ENCODE data around the gene EPC1. TPM values are rescaled to one million over a fixed set of nuclear protein-coding genes. Genes with fewer than 3 reads are reported as not detected.
A peak's percentile ranks its signal among the peaks of the same experiment; 100 is the strongest.
"Not testable (repeated sequence)": the region's sequence is repeated elsewhere in the genome, so short reads cannot be mapped to it uniquely, and the experiment has no call there.

The EPC1 gene
- total RNA-seq, 1 experiment from 2014 or later: 9.2 TPM

DNA sequence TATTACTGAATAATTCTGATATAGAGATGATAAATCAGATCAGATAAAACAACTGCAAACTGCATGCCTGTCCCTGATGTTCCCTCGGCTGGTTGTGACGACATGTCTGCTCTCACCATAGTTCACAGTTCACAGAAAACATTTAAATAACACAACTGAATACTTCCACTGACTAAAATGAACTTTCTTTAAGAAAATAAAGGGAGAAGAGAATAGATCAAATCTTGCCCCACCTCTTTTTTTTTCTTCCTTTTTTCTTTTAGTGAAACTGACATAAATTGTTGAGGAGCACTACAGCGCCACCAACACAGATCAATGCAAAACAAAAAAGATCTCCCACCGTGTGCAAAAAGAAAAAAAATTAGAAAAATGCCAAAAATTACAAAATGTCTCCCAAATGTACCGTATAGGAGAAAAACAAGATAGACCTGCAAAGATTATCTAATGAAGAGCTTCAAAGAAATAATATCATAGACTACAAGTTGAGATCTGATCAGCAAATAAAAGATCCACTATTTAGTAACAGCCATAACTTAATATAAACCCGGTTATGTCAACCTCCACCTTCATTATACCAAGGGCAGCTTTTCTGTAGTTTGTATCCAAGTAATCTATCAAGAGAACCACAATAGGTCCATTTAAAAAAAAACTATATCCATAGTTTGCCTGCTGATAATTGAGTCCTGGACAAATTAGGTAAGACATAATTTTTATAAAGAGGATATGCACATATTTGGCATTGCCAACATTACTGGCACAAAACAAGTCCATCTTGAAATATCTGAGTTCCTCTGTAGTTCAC is 30.7 kb upstream of the EPC1 start:
- Histone ChIP-seq H3K4me3 (ENCODE audit: insufficient read depth, low read depth, low read length) (peak overlapping the region; percentile 59), H3K27me3 (ENCODE audit: control insufficient read depth, insufficient read depth, low read length) (no peaks in the 10 kb centered on the region), H3K36me3 (replicated peaks; ENCODE audit: control insufficient read depth, insufficient read depth, low read length) (no peaks in the 10 kb centered on the region)
- no peak for DNase-seq

DNA sequence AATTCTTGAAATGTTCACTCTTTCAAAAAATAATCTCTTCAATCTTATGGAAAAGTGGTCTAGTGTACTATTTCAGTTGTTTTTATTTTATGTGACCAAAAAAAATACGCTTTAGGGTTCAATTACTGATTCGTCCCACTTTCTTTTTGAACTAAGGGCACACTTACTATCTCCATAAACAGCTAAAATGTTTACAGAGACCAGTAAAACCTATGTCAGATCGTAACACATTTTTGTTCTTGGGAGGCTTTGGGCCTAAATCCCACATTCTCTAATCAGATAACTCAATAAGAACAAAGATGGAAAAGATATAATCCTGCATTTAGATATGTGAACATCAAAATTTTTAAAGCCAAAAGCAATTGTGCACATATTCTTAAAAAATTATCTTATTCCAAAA is 29.8 kb upstream of the EPC1 start:
- H3K27me3 ChIP-seq (ENCODE audit: control insufficient read depth, insufficient read depth, low read length): no peaks in the 10 kb centered on the region
- no peak for DNase-seq
- no peaks in the 10 kb centered on the region for H3K36me3 ChIP-seq (replicated peaks; ENCODE audit: control insufficient read depth, insufficient read depth, low read length)
- peak overlapping the region; percentile 59 for H3K4me3 ChIP-seq (ENCODE audit: insufficient read depth, low read depth, low read length)

GRCh38 chr10:32376097-32376496 is 29.1 kb upstream of the EPC1 start:
- Histone ChIP-seq H3K36me3 (replicated peaks; ENCODE audit: control insufficient read depth, insufficient read depth, low read length) (no peaks in the 10 kb centered on the region), H3K4me3 (ENCODE audit: insufficient read depth, low read depth, low read length) (no peak overlapping the region), H3K27me3 (ENCODE audit: control insufficient read depth, insufficient read depth, low read length) (no peaks in the 10 kb centered on the region)
- DNase-seq: no peak

DNA sequence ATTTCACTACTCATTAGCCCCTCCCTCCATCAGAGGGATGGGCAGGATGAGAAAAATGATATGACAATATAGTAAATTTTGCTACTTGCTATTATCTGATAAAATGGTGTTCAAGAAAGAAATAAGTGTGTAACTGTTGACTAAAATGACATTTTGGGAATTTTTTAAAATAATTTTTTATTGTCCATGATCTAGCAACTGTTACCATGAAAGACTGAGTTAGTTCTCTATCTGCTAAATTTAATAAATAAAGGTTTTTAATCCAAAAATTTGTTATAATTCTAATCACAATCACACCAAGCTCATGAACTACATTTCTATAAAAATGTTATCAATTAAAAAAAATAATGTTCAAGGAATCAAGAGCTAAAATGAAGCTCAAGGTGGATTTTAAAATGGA is 28.7 kb upstream of the EPC1 start:
- Histone ChIP-seq H3K36me3 (replicated peaks; ENCODE audit: control insufficient read depth, insufficient read depth, low read length) (no peaks in the 10 kb centered on the region), H3K4me3 (ENCODE audit: insufficient read depth, low read depth, low read length) (no peak overlapping the region), H3K27me3 (ENCODE audit: control insufficient read depth, insufficient read depth, low read length) (no peaks in the 10 kb centered on the region)
- no peak for DNase-seq

DNA sequence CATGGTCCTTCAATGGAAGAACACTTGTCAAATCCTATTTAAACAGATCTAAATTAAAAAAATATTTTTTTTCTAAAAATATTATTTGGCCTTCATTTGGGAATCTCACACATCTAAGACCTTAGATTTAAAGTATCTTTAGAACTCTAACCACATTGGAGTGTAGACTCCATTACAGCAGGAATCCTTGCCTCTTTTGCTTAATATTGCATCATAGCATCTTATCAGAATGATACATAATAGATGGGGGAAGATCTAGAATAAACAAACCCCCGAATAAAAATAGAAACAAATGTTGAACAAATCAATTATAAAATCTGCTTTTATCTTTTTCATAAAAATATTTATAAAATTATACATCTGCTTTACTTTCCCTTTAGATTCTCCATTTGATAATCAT is 27.6 kb upstream of the EPC1 start:
- no peak for DNase-seq
- no peaks in the 10 kb centered on the region for H3K36me3 ChIP-seq (replicated peaks; ENCODE audit: control insufficient read depth, insufficient read depth, low read length)
- H3K27me3 ChIP-seq (ENCODE audit: control insufficient read depth, insufficient read depth, low read length): no peaks in the 10 kb centered on the region
- no peak overlapping the region for H3K4me3 ChIP-seq (ENCODE audit: insufficient read depth, low read depth, low read length)

GRCh38 chr10:32373496-32373895 is 26.5 kb upstream of the EPC1 start:
- Histone ChIP-seq H3K27me3 (ENCODE audit: control insufficient read depth, insufficient read depth, low read length) (no peaks in the 10 kb centered on the region), H3K4me3 (ENCODE audit: insufficient read depth, low read depth, low read length) (no peak overlapping the region), H3K36me3 (replicated peaks; ENCODE audit: control insufficient read depth, insufficient read depth, low read length) (no peaks in the 10 kb centered on the region)
- no peak for DNase-seq

- DNase-seq: no peak
- Histone ChIP-seq H3K4me3 (ENCODE audit: insufficient read depth, low read depth, low read length) (no peak overlapping the region), H3K36me3 (replicated peaks; ENCODE audit: control insufficient read depth, insufficient read depth, low read length) (no peaks in the 10 kb centered on the region), H3K27me3 (ENCODE audit: control insufficient read depth, insufficient read depth, low read length) (no peaks in the 10 kb centered on the region)
Observed at GRCh38 chr10:32373031-32373430, 26.1 kb upstream of the EPC1 start.

GRCh38 chr10:32372000-32372875 is 25.3 kb upstream of the EPC1 start:
- Histone ChIP-seq H3K36me3 (replicated peaks; ENCODE audit: control insufficient read depth, insufficient read depth, low read length) (no peaks in the 10 kb centered on the region), H3K27me3 (ENCODE audit: control insufficient read depth, insufficient read depth, low read length) (no peaks in the 10 kb centered on the region)

GRCh38 chr10:32371101-32371500 is 24.1 kb upstream of the EPC1 start:
- DNase-seq: no peak
- Histone ChIP-seq H3K36me3 (replicated peaks; ENCODE audit: control insufficient read depth, insufficient read depth, low read length) (no peaks in the 10 kb centered on the region), H3K27me3 (ENCODE audit: control insufficient read depth, insufficient read depth, low read length) (no peaks in the 10 kb centered on the region), H3K4me3 (ENCODE audit: insufficient read depth, low read depth, low read length) (no peak overlapping the region)

More at GRCh38 chr10:32372000-32372875, 25.3 kb upstream of the EPC1 start:
- DNase-seq: no peak
- no peak overlapping the region for H3K4me3 ChIP-seq (ENCODE audit: insufficient read depth, low read depth, low read length)

DNA sequence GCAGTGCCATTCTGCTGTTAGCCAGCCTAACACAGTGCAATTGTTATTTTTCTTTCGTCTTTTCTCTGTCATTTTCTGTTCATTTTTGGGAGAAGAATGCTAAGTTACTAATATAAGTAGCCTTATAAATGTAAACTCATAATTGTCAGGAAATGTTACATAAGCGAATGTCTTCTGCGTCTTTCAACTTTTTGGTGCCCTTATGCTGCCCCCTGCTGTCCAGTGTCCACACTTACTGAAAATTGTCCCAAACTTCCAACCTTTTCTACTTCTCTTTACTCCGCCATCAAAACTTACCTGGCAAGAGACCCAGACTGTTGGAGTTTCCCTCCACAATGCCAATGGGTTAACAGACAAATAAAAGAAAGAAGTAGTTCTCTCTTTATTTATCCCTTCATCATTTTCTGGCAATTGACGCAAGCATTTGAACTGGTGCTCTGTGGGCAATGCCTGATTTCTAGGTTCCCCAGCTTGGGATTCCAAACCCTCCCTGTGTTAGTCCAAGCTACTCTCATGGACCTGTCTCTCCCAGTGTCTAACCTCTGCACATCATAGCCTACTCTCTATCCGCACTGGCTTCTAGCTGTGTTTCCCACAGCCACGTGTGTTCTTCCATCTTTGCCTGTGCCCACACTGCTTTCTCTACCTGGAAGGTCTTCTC is 21.0 kb upstream of the EPC1 start:
- H3K4me3 ChIP-seq (ENCODE audit: insufficient read depth, low read depth, low read length): no peak overlapping the region
- no peaks in the 10 kb centered on the region for H3K36me3 ChIP-seq (replicated peaks; ENCODE audit: control insufficient read depth, insufficient read depth, low read length)
- no peaks in the 10 kb centered on the region for H3K27me3 ChIP-seq (ENCODE audit: control insufficient read depth, insufficient read depth, low read length)
- DNase-seq: peak; percentile 27

DNA sequence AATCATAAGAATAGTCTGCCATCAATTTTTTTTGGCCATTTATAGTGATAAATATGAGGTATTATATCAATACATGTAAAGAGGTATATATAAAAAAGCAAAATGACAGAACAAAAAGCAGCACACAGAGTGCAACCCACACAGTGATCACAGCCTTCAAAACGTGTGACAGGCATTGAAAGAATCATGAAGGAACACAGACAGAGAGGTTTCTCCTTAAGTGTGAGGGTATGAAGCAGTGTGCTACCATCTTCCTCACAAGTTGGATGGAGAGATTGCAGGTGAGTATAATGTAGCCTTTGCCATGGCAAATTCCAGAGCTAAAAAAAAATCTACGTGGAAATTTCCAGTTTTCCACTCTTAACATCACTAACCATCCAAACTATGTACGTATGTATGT is 19.6 kb upstream of the EPC1 start:
- no peak for DNase-seq
- Histone ChIP-seq H3K4me3 (ENCODE audit: insufficient read depth, low read depth, low read length) (no peak overlapping the region), H3K27me3 (ENCODE audit: control insufficient read depth, insufficient read depth, low read length) (no peaks in the 10 kb centered on the region), H3K36me3 (replicated peaks; ENCODE audit: control insufficient read depth, insufficient read depth, low read length) (no peaks in the 10 kb centered on the region)

- Histone ChIP-seq H3K4me3 (ENCODE audit: insufficient read depth, low read depth, low read length) (no peak overlapping the region), H3K36me3 (replicated peaks; ENCODE audit: control insufficient read depth, insufficient read depth, low read length) (no peaks in the 10 kb centered on the region), H3K27me3 (ENCODE audit: control insufficient read depth, insufficient read depth, low read length) (no peaks in the 10 kb centered on the region)
- no peak for DNase-seq
Observed at GRCh38 chr10:32366111-32366510, 19.2 kb upstream of the EPC1 start.

GRCh38 chr10:32365404-32365803 is 18.4 kb upstream of the EPC1 start:
- H3K27me3 ChIP-seq (ENCODE audit: control insufficient read depth, insufficient read depth, low read length); H3K4me3 ChIP-seq (ENCODE audit: insufficient read depth, low read depth, low read length); DNase-seq; H3K36me3 ChIP-seq (replicated peaks; ENCODE audit: control insufficient read depth, insufficient read depth, low read length): not testable (repeated sequence)

GRCh38 chr10:32362571-32362970 is 15.6 kb upstream of the EPC1 start:
- no peak for DNase-seq
- no peak overlapping the region for H3K4me3 ChIP-seq (ENCODE audit: insufficient read depth, low read depth, low read length)
- H3K27me3 ChIP-seq (ENCODE audit: control insufficient read depth, insufficient read depth, low read length): no peaks in the 10 kb centered on the region
- H3K36me3 ChIP-seq (replicated peaks; ENCODE audit: control insufficient read depth, insufficient read depth, low read length): no peaks in the 10 kb centered on the region

- H3K4me3 ChIP-seq (ENCODE audit: insufficient read depth, low read depth, low read length): no peak overlapping the region
- no peaks in the 10 kb centered on the region for H3K27me3 ChIP-seq (ENCODE audit: control insufficient read depth, insufficient read depth, low read length)
- no peak for DNase-seq
- no peaks in the 10 kb centered on the region for H3K36me3 ChIP-seq (replicated peaks; ENCODE audit: control insufficient read depth, insufficient read depth, low read length)
Observed at GRCh38 chr10:32360884-32361283, 13.9 kb upstream of the EPC1 start.

Data from H7 (cell line).